HG03378 (cell line): ENCODE results near the gene SPAG16.
"Not testable (repeated sequence)": the region's sequence is repeated elsewhere in the genome, so short reads cannot be mapped to it uniquely, and the experiment has no call there.

ENCODE experiments used
- ATAC-seq: cut with Tn5 transposase; IDR thresholded peaks from one replicate; pipeline ENCODE4 v1.9.1; 2021; ENCODE audit warnings: mild to moderate bottlenecking, moderate library complexity; ENCODE audit not compliant: unreplicated experiment

The SPAG16 gene

DNA sequence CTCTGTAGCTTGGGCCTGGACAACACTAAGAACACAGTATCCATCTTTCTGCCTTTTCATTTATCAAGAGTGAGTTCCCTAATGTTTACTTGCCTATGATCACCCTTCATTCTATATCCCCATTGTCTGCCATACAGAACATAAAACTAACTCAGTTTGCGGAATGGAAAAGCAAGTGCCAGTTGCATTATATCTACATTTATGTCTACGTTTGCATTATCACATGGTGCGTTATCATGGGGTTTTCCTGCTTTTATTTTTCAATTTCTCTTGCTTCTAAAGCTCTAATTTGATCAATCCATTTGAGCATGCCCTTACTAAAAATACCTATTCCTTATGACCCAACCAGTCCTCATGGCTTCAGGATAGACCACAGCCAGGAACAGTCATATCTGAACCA is 704.9 kb downstream of the SPAG16 start:
- ATAC-seq, result no peak

DNA sequence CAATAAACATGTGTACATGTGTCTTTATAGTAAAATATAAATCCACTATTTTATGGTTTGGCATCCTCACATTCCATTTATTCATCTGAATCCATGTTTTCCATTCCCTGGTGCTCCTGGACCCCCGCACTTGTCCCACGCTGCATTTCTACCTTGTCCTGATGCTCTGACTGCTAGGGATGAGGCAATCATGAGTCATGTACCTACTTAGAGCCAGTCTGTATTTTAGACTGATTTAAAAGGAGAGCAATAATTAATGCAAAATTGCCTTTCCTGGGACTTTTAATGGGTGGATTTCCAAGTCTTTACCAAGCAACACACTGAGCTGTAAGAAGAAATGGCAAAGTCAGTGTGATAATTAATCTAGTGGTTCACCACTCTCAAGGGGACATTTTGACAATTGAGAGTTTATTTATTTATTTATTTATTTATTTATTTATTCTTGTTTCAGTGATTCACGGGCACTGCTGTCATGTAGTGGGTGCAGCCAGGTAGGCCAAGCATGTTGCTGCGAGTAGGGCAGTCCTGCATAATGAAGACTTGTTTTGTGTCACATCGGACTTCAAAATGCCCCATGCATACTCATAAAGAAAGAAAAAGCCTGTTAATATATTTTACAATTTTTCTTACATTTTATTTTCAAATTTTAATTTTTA is 707.3 kb downstream of the SPAG16 start:
- no peak for ATAC-seq

- no peak for ATAC-seq
Observed at GRCh38 chr2:213995400-213996105, 711.3 kb downstream of the SPAG16 start.

- not testable (repeated sequence) for ATAC-seq
Observed at GRCh38 chr2:213998976-213999375, 714.7 kb downstream of the SPAG16 start.

GRCh38 chr2:214004463-214004862 is 720.2 kb downstream of the SPAG16 start:
- no peak for ATAC-seq

DNA sequence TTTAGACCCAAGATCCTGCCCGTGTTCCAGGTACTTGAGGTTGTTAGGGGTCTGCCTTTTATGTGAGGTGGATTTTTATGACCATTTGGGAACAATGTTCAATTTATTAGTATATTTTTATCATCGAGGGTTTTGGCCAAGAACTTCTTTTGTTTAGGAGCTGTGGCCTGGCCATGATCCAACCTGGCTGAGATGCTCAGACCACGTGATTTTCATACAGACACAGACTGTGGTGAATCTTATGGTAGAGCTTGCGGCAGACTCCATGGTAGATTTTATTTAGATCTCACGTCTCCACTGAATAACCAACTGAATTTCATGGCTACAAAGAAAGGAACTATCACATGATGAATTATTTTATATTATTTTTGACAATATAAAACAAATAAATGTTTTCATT is 721.1 kb downstream of the SPAG16 start:
- ATAC-seq, result no peak

DNA sequence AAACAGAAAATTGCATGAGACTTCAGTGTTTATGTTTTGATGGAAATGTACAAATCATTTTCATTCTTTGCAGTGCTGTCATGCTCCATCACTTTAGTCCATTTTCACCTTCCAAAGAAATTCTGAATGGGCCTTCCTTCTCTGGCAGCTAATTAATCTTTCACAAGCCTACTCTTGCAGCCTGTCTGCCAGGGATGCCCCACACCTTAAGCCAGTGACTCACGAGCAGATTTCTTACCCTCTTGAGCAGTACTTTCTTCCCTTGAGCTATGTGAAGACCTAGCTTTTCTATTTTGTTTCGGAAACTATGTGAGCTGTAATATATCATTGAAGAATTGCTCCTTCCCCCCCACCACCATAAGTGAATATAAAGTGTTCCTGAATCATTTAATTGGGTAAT is 722.3 kb downstream of the SPAG16 start:
- ATAC-seq, result no peak

DNA sequence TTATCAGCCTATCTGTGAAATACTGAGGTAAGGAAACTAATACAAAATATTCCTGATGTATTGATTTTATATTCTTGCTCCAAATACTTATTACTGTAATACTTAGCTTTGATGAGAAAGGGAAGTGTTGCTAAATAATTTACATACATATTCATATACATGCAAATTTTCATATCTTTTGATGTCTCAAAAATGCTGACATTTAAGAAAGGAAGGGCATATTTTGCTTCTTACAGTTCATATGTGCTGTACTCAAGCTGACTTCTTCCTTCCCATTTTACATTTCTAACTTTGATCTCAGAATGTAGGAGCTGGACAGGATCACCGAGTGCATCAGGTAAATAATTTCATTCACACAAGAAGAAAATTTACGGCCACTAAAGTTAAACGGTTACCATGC is 727.4 kb downstream of the SPAG16 start:
- ATAC-seq, result no peak

DNA sequence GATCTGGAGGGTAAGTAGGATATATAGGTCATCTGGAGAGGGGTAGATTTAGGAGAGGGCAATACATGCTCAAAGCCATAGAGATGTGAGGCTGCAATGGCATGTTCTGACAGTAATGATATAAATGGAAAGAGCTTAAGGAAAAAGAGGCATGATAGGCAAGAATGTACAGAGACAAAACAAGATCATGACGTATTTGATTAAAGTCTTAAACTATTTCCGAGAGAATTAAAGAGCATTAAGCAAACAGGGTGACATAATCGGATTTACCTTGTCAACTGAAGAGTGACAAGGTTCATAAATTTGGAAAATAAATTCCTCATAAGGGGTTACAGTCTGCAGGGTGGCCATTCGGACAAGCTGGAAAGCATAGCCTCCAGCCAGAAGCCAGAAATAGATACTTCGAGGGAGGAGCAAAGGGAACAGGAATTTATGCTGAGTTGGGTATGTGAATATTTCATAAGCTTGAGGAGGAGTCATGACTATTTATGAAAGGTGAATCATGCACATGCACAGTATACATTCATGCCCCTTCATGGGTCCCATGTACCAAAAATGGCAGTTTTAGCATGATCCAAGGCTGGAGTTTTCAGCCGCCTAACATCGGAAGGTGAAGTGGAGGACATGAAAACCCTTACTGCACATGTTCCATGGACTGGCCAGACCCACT is 730.4 kb downstream of the SPAG16 start:
- no peak for ATAC-seq

- no peak for ATAC-seq
Observed at GRCh38 chr2:214019229-214019972, 735.1 kb downstream of the SPAG16 start.

- ATAC-seq, result no peak
Observed at GRCh38 chr2:214019973-214020345, 735.7 kb downstream of the SPAG16 start.

DNA sequence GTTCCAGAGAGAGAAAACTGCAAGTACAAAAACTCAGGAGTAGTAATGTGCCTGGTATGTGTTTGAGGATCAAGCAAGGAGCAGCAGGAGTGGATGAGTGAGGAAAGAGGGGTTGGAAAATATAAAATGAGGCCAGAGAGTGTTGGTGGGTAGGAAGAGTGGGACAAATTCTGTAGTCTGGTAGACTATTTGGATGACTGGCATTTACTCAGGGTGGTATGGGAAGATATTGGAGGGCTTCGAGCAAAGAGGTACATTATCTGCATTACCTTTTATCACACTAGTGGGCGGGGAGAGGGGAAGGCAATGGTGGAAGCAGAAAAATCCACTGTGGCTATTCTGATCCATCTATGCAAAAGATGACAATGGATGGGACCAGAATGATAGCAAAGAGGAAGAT is 744.9 kb downstream of the SPAG16 start:
- ATAC-seq, result no peak

DNA sequence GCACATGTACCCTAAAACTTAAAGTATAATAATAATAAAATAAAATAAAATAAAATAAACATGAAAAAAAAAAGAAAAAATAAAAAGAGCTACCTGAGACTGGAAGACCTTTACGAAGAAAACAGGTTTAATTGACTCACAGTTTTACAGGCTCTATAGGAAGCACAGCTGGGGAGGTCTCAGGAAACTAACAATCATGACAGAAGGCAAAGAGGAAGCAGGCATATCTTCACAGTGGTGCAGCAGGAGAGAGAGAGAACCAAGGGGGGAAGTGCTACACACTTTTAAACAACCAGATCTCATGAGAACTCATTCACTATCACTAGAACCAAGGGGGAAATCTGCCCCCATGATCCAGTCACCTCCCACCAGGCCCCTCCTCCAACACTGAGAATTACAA is 747.3 kb downstream of the SPAG16 start:
- no peak for ATAC-seq

DNA sequence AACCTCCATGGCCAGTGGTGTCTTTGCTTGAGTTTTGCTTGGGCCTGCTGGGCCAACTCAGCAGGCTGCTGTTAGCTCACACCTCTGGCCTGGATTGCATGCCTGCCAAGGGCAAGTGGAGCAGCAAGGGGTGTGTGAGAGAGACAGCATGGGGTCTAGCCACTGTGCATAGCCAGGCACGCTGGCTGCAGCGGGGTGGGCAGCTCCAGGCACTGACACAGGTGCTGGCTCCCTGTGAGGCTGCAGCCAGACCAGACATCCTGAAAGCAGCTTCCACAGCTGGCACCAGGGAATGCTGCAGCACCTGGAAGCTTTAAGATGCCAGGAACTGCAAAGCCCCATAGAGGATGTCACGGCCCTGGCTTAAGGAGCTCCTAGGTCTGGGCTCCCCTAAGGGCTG is 750.2 kb downstream of the SPAG16 start:
- ATAC-seq, result no peak

DNA sequence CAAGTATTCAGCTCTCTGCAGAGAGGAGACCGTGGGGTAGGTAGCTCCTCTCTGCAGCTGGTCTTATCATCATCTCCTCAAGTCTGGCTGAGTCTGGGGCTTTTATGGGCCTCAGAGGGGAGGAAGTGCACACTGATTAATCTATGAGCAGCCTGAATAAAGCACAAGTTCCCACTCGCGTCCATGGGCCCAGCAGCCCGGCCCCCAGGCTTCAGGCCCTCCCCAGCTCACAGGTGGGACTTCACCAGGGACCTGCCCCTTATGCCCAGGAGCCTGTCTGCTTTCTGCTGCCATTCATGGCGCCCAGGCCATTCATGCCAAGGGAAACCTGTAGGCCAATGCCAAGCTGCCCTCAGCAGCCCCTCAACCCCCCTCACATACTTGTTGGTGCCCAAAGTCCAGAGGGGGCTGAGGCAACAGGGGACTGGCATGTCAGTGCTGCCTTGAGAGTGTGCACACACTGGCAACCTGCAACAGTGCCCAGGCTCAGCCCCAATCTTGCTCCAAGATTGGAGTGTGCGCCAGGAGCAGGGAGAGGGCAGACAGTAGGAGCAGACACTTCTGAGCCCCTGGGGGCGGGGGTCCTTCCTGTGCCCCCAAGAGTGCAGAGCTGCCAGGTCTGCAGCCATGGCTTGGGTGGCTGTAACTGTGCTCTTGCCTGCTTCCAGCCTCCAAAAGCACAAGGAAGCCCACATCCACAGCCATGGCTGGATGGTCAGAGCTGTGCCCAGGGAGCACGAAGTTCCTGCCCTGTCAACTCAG is 751.0 kb downstream of the SPAG16 start:
- no peak for ATAC-seq

GRCh38 chr2:214035921-214036320 is 751.7 kb downstream of the SPAG16 start:
- no peak for ATAC-seq

- ATAC-seq, result no peak
Observed at GRCh38 chr2:214038186-214038585, 753.9 kb downstream of the SPAG16 start.

GRCh38 chr2:214050731-214051130 is 766.5 kb downstream of the SPAG16 start:
- ATAC-seq, result no peak

DNA sequence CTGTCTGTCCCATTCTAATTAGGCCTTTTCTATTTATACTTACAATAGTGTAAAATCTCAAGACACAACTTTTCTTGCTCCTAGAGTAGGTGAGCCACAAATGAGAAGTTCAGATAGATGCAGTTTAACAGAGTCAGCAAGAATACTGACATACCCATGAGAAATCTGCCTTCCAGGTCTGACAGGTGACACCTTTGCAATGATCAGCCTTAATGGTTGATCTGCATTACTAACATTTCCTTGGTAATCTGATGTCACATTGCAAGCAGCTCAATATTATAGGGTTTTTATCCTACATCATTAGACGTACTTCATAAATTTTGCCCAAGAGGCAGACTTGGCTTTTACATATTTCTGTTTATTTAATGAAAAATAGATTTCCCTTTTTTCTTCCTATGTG is 767.3 kb downstream of the SPAG16 start:
- no peak for ATAC-seq

DNA sequence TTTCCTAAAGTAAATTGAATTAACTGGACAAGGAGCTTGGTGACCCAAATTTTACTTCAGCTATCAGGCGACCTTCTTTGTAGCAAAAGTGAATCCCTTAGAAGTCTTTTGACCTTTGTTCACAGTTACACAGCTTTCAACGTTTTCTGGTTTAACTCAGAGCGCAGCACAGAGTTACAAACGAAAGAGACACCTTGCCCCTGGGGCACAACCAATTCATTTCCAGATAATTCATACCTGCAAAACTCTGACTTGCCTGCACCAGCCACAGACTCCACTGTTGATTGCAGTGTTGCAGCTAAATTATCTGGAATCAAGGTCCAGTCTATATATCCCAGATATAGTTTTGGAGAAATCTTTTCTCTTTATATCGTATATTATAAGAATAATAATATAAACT is 768.0 kb downstream of the SPAG16 start:
- no peak for ATAC-seq

DNA sequence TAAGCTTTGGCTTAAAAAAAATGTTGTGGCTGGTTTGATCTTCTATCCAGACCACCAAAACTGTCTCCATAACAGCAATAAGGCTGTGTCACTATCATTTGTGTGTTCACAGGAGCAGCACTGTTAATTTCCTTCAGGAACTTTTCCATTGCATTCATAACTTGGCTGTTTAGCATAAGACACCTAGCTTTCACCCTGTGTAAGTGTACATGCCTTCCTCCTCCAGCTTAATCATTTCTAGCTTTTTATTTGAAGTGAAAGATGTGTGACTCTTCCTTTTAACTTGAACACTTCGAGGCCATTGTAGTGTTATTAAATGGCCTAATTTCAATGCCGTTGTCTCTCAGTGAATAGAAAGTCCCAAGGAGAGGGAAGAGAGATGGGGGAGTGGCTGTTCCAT is 773.7 kb downstream of the SPAG16 start:
- ATAC-seq, result no peak
